K562 (cell line): Measurements from ENCODE around the gene RAB3D. TPM values are rescaled to one million over a fixed set of nuclear protein-coding genes. Genes with fewer than 3 reads are reported as not detected.

ENCODE experiments used
- ADNP ChIP-seq: fragments of 200-800 bp; sonication (Bioruptor generic); IDR thresholded peaks from 2 replicates; pipeline ENCODE4 v1.6.1; 2016; ENCODE audit warnings: missing genetic modification characterization, missing compliant biosample characterization
- BCOR ChIP-seq: fragments of 450-650 bp; IDR thresholded peaks from 2 replicates; pipeline ENCODE4 v1.6.1; 2016
- CEBPB ChIP-seq: fragments of 450-650 bp; IDR thresholded peaks from 2 replicates; pipeline ENCODE4 v1.6.1; 2016; ENCODE audit warnings: missing genetic modification characterization, missing compliant biosample characterization
- ELK3 ChIP-seq: fragments of 450-650 bp; formaldehyde crosslinking; IDR thresholded peaks from 2 replicates; pipeline ENCODE4 v1.4.0; 2020; ENCODE audit warnings: mild to moderate bottlenecking
- GABPB1 ChIP-seq: sonication (generic); formaldehyde crosslinking; IDR thresholded peaks from 2 replicates; pipeline ENCODE4 v1.8.0; 2022; ENCODE audit warnings: mild to moderate bottlenecking, missing genetic modification reagents
- HDAC1 ChIP-seq, 2 experiments: fragments of 450-650 bp; IDR thresholded peaks; 2 replicates each; pipeline ENCODE4 v1.6.1; 2016 to 2017; ENCODE audit warnings: inconsistent platforms in 1 of 2, mild to moderate bottlenecking in 1 of 2, moderate library complexity in 1 of 2
- KAT7 ChIP-seq: sonication (generic); formaldehyde crosslinking; IDR thresholded peaks from 2 replicates; pipeline ENCODE4 v1.8.0; 2022; ENCODE audit warnings: missing genetic modification reagents, mild to moderate bottlenecking, borderline replicate concordance
- MCM2 ChIP-seq: fragments of 450-650 bp; IDR thresholded peaks from 2 replicates; pipeline ENCODE4 v1.6.1; 2017; ENCODE audit warnings: low read depth, mild to moderate bottlenecking
- MCM5 ChIP-seq: fragments of 450-650 bp; IDR thresholded peaks from 2 replicates; pipeline ENCODE4 v1.6.1; 2016; ENCODE audit warnings: low read depth
- MCM7 ChIP-seq, 2 experiments: fragments of 450-650 bp; IDR thresholded peaks; 2 replicates each; pipeline ENCODE4 v1.6.1; 2016 to 2018
- MIER1 ChIP-seq: fragments of 450-650 bp; IDR thresholded peaks from 2 replicates; pipeline ENCODE4 v1.6.1; 2016; ENCODE audit warnings: antibody characterized with exemption, mild to moderate bottlenecking, low read depth
- MITF ChIP-seq: IDR thresholded peaks from 2 replicates; pipeline ENCODE4 v1.6.1; 2014; ENCODE audit warnings: antibody characterized with exemption
- NBN ChIP-seq: fragments of 450-650 bp; IDR thresholded peaks from 2 replicates; pipeline ENCODE4 v1.6.1; 2016; ENCODE audit warnings: low read depth, mild to moderate bottlenecking
- NFE2 ChIP-seq: IDR thresholded peaks from 2 replicates; pipeline ENCODE4 v1.6.1; 2014; ENCODE audit warnings: antibody characterized with exemption, low read depth
- NFIX ChIP-seq: fragments of 250-450 bp; sonication (Bioruptor Pico); IDR thresholded peaks from 2 replicates; pipeline ENCODE4 v1.4.0; 2020; ENCODE audit warnings: low read depth, mild to moderate bottlenecking, moderate library complexity
- NR2F6 ChIP-seq: fragments of 450-650 bp; formaldehyde crosslinking; IDR thresholded peaks from 2 replicates; pipeline ENCODE4 v1.4.0; 2020; ENCODE audit warnings: mild to moderate bottlenecking
- RBM34 ChIP-seq: fragments of 200-400 bp; formaldehyde crosslinking; IDR thresholded peaks from 2 replicates; pipeline ENCODE4 v1.6.1; 2018; ENCODE audit warnings: low read length, borderline replicate concordance; ENCODE audit not compliant: insufficient read depth
- SMAD4 ChIP-seq: fragments of 250-450 bp; sonication (Bioruptor Pico); conservative IDR thresholded peaks from 2 replicates; pipeline ENCODE4 v1.8.0; 2021; ENCODE audit warnings: inconsistent platforms, mild to moderate bottlenecking, moderate library complexity
- SMARCC2 ChIP-seq: fragments of 450-650 bp; IDR thresholded peaks from 2 replicates; pipeline ENCODE4 v1.6.1; 2017; ENCODE audit warnings: antibody characterized with exemption, moderate library complexity, mild to moderate bottlenecking, low read depth
- TFAP4 ChIP-seq: sonication (generic); formaldehyde crosslinking; IDR thresholded peaks from 2 replicates; pipeline ENCODE4 v1.8.0; 2022; ENCODE audit warnings: missing genetic modification reagents, mild to moderate bottlenecking, moderate library complexity, borderline replicate concordance
- U2AF1 ChIP-seq: fragments of 200-400 bp; formaldehyde crosslinking; optimal IDR thresholded peaks from 2 replicates; pipeline ENCODE3; 2017; ENCODE audit warnings: mild to moderate bottlenecking, low read depth, low read length, moderate library complexity
- U2AF2 ChIP-seq: fragments of 200-400 bp; formaldehyde crosslinking; optimal IDR thresholded peaks from 2 replicates; pipeline ENCODE3; 2017; ENCODE audit warnings: low read depth, mild to moderate bottlenecking, low read length
- ZBTB1 ChIP-seq: sonication (generic); formaldehyde crosslinking; IDR thresholded peaks from 2 replicates; pipeline ENCODE4 v1.8.1; 2023; ENCODE audit warnings: missing genetic modification reagents, low read depth, mild to moderate bottlenecking, borderline replicate concordance
- ZKSCAN8 ChIP-seq: fragments of 200-800 bp; sonication (Bioruptor generic); IDR thresholded peaks from 2 replicates; pipeline ENCODE4 v1.6.1; 2016; ENCODE audit warnings: missing genetic modification characterization, missing compliant biosample characterization
- ZNF589 ChIP-seq: fragments of 200-800 bp; sonication (Bioruptor generic); IDR thresholded peaks from 2 replicates; pipeline ENCODE4 v1.6.1; 2016; ENCODE audit warnings: low read depth, missing genetic modification characterization, missing compliant biosample characterization
- ZNF655 ChIP-seq: fragments of 250-450 bp; sonication (Bioruptor Pico); IDR thresholded peaks from 2 replicates; pipeline ENCODE4 v1.5.0; 2021
- ZNF79 ChIP-seq: fragments of 250-450 bp; sonication (Bioruptor Pico); IDR thresholded peaks from 2 replicates; pipeline ENCODE4 v1.4.0; 2020; ENCODE audit warnings: low read depth, mild to moderate bottlenecking, moderate library complexity
- polyA plus RNA-seq, 8 experiments: library from polyadenylated mRNA; depleted of rRNA in 4 of 8; stranded (reverse) in 5 of 8; unstranded in 3 of 8; fragments of >200 nt; fragmentation: Nextera tagmentation in 2 of 8; fragmentation: Illumina TruSeq in 1 of 8; extraction: Ambion mirVana in 2 of 8; extraction: Trizol in 1 of 8; gene quantifications; 2 replicates each; pipeline versions ENCODE4 v1.2.1 to v1.2.3, GENCODE V29; 2011 to 2014; ENCODE audit warnings: inconsistent platforms in 1 of 8, missing spikeins in 1 of 8
- total RNA-seq, 7 experiments: library from RNA; depleted of rRNA in 6 of 7; stranded (reverse); fragments of >200 nt in 6 of 7; fragmentation: Illumina TruSeq in 2 of 7; extraction: Trizol in 2 of 7; gene quantifications; 2 replicates each; pipeline versions ENCODE4 v1.2.1 to v1.2.3, GENCODE V29; 2011 to 2021; ENCODE audit warnings: low replicate concordance in 1 of 7

The RAB3D gene
- total and polyA plus RNA-seq, 9 of the 15 experiments (the other 6 are each of a cell fraction or from before 2014, with no cell fraction given), result 0.34 to 3.3 (median 1.3) TPM

GRCh38 chr19:11361037-11361770 is 21.7 kb upstream of the RAB3D start (continued):
- TF ChIP-seq HDAC1 (IDR thresholded peaks at IDR 0.05) (no peak), NFE2 (no peak), TFAP4 (CRISPR knock-in tag) (no peak), KAT7 (CRISPR knock-in tag) (no peak), ZBTB1 (CRISPR knock-in tag) (peak; percentile 42; the same call in 1 of the 2 replicates), MCM5 (no peak), CEBPB (tag) (no peak), ELK3 (CRISPR knock-in tag) (no peak), NFIX (CRISPR knock-in tag) (no peak), SMARCC2 (no peak), MCM2 (no peak), ADNP (tag) (no peak), MITF (no peak), NBN (no peak), GABPB1 (0 out of 2 replicates have a peak, but pooled peaks have one; percentile 41), NR2F6 (CRISPR knock-in tag) (no peak), ZNF589 (CRISPR knock-in tag) (no peak), U2AF2 (no peak), MIER1 (0 out of 2 replicates have a peak, but pooled peaks have one; percentile 55), ZKSCAN8 (CRISPR knock-in tag) (no peak), U2AF1 (no peak), SMAD4 (CRISPR knock-in tag) (no peak), RBM34 (no peak), ZNF655 (CRISPR knock-in tag) (no peak), ZNF79 (CRISPR knock-in tag) (no peak), BCOR (no peak), MCM7 (IDR thresholded peaks at IDR 0.05) (no peak)
